ENCODE data around the gene PTP4A1. TPM values are rescaled to one million over a fixed set of nuclear protein-coding genes. Genes with fewer than 3 reads are reported as not detected.

Gene PTP4A1
- total and polyA plus RNA-seq, 2 donors (not counting 1 experiment from before 2014, with no cell fraction given): 48.1 to 64.5 TPM

- no peaks in the 10 kb centered on the region for H4K20me1 ChIP-seq (ENCODE audit: control insufficient read depth, extremely low read depth, insufficient read depth, low read length)
- H3K9me3 ChIP-seq (ENCODE audit: control insufficient read depth, insufficient read depth, low read depth, low read length): no peaks in the 10 kb centered on the region
- no peaks in the 10 kb centered on the region for H3K79me2 ChIP-seq (ENCODE audit: control insufficient read depth, insufficient read depth, low read length)
- no peaks in the 10 kb centered on the region for H3K36me3 ChIP-seq (ENCODE audit: control insufficient read depth, insufficient read depth, low read length)
- no peak overlapping the region for H3K4me2 ChIP-seq (ENCODE audit: extremely low read depth, insufficient read depth, low read length)
- DNase-seq (ENCODE audit: low read depth in 2 of 2): peak; percentile 45 to 58
- H3K4me1 ChIP-seq (ENCODE audit: control insufficient read depth, extremely low read depth, insufficient read depth, low read length): no peaks in the 10 kb centered on the region
- no peak overlapping the region for H2AFZ ChIP-seq (ENCODE audit: low read length)
- H3K9ac ChIP-seq (ENCODE audit: insufficient read depth, low read length): no peak overlapping the region
- H3K27me3 ChIP-seq (ENCODE audit: control insufficient read depth, insufficient read depth, low read length): no peaks in the 10 kb centered on the region
- H3K27ac ChIP-seq (ENCODE audit: insufficient read depth, low read length): no peak overlapping the region
- no peak overlapping the region for H3K4me3 ChIP-seq (replicated peaks in 1 of 4; ENCODE audit: control extremely low read depth in 1 of 4, insufficient read depth in 1 of 4, low read depth in 3 of 4, low read length in 4 of 4)
- TF ChIP-seq EZH2 (IDR thresholded peaks at IDR 0.05; ENCODE audit: low read length, missing control alignments): no peak
- TF ChIP-seq CTCF (conservative IDR thresholded peaks at IDR 0.05 in 1 of 2, IDR thresholded peaks at IDR 0.05 in 1 of 2; ENCODE audit: low read depth in 1 of 2, low read length in 2 of 2): no peak
Measured at GRCh38 chr6:63560801-63561287, 11.4 kb upstream of the PTP4A1 start.

DNA sequence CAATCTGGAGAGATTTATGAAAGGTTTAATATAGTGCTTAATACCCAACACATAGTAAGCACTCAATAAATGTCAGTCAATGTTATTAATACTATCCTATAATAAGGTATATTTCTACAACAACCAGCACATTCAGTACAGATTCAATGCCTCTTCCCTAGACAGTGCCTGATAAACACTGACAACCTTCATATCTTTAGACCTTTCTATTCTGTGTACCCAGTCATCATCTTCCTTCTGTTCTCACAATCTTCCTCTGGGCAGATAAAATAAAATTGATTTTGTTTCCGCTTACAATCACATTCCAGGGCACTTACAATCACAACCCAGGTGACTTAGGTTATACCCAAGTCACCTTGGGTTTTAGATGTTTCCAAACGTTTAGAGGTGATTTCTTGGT lies 11.0 kb upstream of the PTP4A1 start:
- DNase-seq (ENCODE audit: low read depth in 2 of 2): no peak
- Histone ChIP-seq H2AFZ (ENCODE audit: low read length) (no peak overlapping the region), H4K20me1 (ENCODE audit: control insufficient read depth, extremely low read depth, insufficient read depth, low read length) (no peaks in the 10 kb centered on the region), H3K27me3 (ENCODE audit: control insufficient read depth, insufficient read depth, low read length) (no peaks in the 10 kb centered on the region), H3K4me1 (ENCODE audit: control insufficient read depth, extremely low read depth, insufficient read depth, low read length) (no peaks in the 10 kb centered on the region), H3K79me2 (ENCODE audit: control insufficient read depth, insufficient read depth, low read length) (no peaks in the 10 kb centered on the region), H3K9me3 (ENCODE audit: control insufficient read depth, insufficient read depth, low read depth, low read length) (no peaks in the 10 kb centered on the region), H3K4me3 (replicated peaks in 1 of 4; ENCODE audit: control extremely low read depth in 1 of 4, insufficient read depth in 1 of 4, low read depth in 3 of 4, low read length in 4 of 4) (no peak overlapping the region), H3K4me2 (ENCODE audit: extremely low read depth, insufficient read depth, low read length) (no peak overlapping the region), H3K9ac (ENCODE audit: insufficient read depth, low read length) (no peak overlapping the region), H3K27ac (ENCODE audit: insufficient read depth, low read length) (no peak overlapping the region), H3K36me3 (ENCODE audit: control insufficient read depth, insufficient read depth, low read length) (no peaks in the 10 kb centered on the region)
- TF ChIP-seq CTCF (conservative IDR thresholded peaks at IDR 0.05 in 1 of 2, IDR thresholded peaks at IDR 0.05 in 1 of 2; ENCODE audit: low read depth in 1 of 2, low read length in 2 of 2) (no peak), EZH2 (IDR thresholded peaks at IDR 0.05; ENCODE audit: low read length, missing control alignments) (no peak)

DNA sequence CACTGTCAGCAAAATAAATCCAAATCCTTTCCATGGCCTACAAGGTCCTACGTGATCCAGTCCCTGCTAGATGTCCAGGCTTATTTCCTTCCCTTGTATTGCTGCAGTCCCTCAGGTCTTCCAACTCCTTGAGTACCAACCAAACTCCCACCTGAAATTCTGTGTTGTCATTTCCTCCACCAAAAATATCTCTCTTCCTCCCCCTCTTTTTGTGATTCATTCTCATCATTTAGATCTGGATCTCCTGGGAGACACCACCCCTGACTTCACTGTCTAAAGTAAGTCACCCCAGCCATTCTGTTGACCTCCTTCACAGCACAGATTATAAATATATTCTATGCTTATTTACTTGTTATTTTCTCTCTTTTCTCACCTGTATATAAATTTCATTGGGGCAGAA lies 9.0 kb upstream of the PTP4A1 start:
- Histone ChIP-seq H3K79me2 (ENCODE audit: control insufficient read depth, insufficient read depth, low read length) (no peaks in the 10 kb centered on the region), H3K27ac (ENCODE audit: insufficient read depth, low read length) (no peak overlapping the region), H3K27me3 (ENCODE audit: control insufficient read depth, insufficient read depth, low read length) (no peaks in the 10 kb centered on the region), H3K4me2 (ENCODE audit: extremely low read depth, insufficient read depth, low read length) (no peak overlapping the region), H3K9ac (ENCODE audit: insufficient read depth, low read length) (no peak overlapping the region), H4K20me1 (ENCODE audit: control insufficient read depth, extremely low read depth, insufficient read depth, low read length) (no peaks in the 10 kb centered on the region), H3K9me3 (ENCODE audit: control insufficient read depth, insufficient read depth, low read depth, low read length) (no peaks in the 10 kb centered on the region), H3K36me3 (ENCODE audit: control insufficient read depth, insufficient read depth, low read length) (no peaks in the 10 kb centered on the region), H3K4me3 (replicated peaks in 1 of 4; ENCODE audit: control extremely low read depth in 1 of 4, insufficient read depth in 1 of 4, low read depth in 3 of 4, low read length in 4 of 4) (no peak overlapping the region), H3K4me1 (ENCODE audit: control insufficient read depth, extremely low read depth, insufficient read depth, low read length) (no peaks in the 10 kb centered on the region), H2AFZ (ENCODE audit: low read length) (no peak overlapping the region)
- DNase-seq (ENCODE audit: low read depth in 2 of 2): no peak
- TF ChIP-seq EZH2 (IDR thresholded peaks at IDR 0.05; ENCODE audit: low read length, missing control alignments) (no peak), CTCF (conservative IDR thresholded peaks at IDR 0.05 in 1 of 2, IDR thresholded peaks at IDR 0.05 in 1 of 2; ENCODE audit: low read depth in 1 of 2, low read length in 2 of 2) (no peak)
